HL-60 (cell line): ENCODE measurements around the gene LPCAT1.

ENCODE experiments used
- DNase-seq, 2 experiments: peaks; one replicate each; pipeline ENCODE4 v3.0.0-alpha.2; 2010 to 2020; ENCODE audit warnings: low read depth in 1 of 2, low spot score in 1 of 2
- H3K27ac ChIP-seq: fragments of 250-450 bp; sonication (Bioruptor Pico); replicated peaks from 2 replicates; pipeline ENCODE4 v1.5.1; 2020; ENCODE audit warnings: mild to moderate bottlenecking, moderate library complexity
- H3K27me3 ChIP-seq: fragments of 250-450 bp; sonication (Bioruptor Pico); 2 replicates; pipeline ENCODE4 v1.5.1; 2021; ENCODE audit warnings: mild to moderate bottlenecking, moderate library complexity; ENCODE audit not compliant: insufficient read depth, poor library complexity, severe bottlenecking
- H3K4me3 ChIP-seq: replicated peaks from 2 replicates; pipeline ENCODE4 v1.5.1; 2011; ENCODE audit warnings: mild to moderate bottlenecking, control low read depth, low read length; ENCODE audit not compliant: insufficient read depth
- GABPA ChIP-seq: IDR thresholded peaks from 2 replicates; pipeline ENCODE4 v1.6.1; 2012; ENCODE audit warnings: low read depth
- POLR2AphosphoS5 ChIP-seq: IDR thresholded peaks from 2 replicates; pipeline ENCODE4 v1.6.1; 2012; ENCODE audit warnings: low read depth
- SPI1 ChIP-seq: IDR thresholded peaks from 2 replicates; pipeline ENCODE4 v1.6.1; 2012; ENCODE audit warnings: low read depth, mild to moderate bottlenecking, borderline replicate concordance
- TF ChIP-seq, protein P1 (sequence below): IDR thresholded peaks from one replicate; pipeline ENCODE4 v1.5.1; 2011; ENCODE audit warnings: low read length, control low read depth, inconsistent platforms; ENCODE audit not compliant: insufficient read depth
- TF ChIP-seq, protein P2 (sequence below): IDR thresholded peaks from 2 replicates; pipeline ENCODE4 v1.6.1; 2012; ENCODE audit warnings: low read depth; ENCODE audit not compliant: insufficient replicate concordance

Gene LPCAT1

DNA sequence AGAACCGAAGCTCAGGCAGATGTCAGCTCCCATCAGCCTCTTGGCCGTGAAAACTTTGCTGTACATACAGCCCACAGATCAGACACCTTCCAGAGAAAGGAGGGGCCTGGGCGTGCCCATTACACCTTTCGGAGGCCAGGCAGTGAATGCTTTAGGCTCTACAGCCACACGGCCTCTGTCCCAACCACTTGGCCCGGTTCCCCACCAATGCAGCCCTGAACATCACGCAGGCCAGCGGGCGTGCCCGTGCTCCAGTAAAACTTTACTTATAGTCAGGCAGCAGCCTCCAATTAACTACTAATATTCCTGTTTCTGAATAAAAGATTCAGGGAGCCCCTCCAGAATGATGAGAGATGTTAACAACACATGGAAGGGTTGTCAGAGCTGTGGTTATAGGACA, 23.9 kb downstream of the LPCAT1 start:
- Histone ChIP-seq H3K27me3 (no peaks in the 10 kb centered on the region), H3K4me3 (no peak overlapping the region), H3K27ac (0 out of 2 replicates have a peak overlapping the region, but pooled peaks have one; percentile 3)
- no peak for DNase-seq
- TF ChIP-seq POLR2AphosphoS5 (no peak), SPI1 (no peak), GABPA (no peak)
- TF ChIP-seq, protein P1, sequence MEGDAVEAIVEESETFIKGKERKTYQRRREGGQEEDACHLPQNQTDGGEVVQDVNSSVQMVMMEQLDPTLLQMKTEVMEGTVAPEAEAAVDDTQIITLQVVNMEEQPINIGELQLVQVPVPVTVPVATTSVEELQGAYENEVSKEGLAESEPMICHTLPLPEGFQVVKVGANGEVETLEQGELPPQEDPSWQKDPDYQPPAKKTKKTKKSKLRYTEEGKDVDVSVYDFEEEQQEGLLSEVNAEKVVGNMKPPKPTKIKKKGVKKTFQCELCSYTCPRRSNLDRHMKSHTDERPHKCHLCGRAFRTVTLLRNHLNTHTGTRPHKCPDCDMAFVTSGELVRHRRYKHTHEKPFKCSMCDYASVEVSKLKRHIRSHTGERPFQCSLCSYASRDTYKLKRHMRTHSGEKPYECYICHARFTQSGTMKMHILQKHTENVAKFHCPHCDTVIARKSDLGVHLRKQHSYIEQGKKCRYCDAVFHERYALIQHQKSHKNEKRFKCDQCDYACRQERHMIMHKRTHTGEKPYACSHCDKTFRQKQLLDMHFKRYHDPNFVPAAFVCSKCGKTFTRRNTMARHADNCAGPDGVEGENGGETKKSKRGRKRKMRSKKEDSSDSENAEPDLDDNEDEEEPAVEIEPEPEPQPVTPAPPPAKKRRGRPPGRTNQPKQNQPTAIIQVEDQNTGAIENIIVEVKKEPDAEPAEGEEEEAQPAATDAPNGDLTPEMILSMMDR, result no peak
- TF ChIP-seq, protein P2, sequence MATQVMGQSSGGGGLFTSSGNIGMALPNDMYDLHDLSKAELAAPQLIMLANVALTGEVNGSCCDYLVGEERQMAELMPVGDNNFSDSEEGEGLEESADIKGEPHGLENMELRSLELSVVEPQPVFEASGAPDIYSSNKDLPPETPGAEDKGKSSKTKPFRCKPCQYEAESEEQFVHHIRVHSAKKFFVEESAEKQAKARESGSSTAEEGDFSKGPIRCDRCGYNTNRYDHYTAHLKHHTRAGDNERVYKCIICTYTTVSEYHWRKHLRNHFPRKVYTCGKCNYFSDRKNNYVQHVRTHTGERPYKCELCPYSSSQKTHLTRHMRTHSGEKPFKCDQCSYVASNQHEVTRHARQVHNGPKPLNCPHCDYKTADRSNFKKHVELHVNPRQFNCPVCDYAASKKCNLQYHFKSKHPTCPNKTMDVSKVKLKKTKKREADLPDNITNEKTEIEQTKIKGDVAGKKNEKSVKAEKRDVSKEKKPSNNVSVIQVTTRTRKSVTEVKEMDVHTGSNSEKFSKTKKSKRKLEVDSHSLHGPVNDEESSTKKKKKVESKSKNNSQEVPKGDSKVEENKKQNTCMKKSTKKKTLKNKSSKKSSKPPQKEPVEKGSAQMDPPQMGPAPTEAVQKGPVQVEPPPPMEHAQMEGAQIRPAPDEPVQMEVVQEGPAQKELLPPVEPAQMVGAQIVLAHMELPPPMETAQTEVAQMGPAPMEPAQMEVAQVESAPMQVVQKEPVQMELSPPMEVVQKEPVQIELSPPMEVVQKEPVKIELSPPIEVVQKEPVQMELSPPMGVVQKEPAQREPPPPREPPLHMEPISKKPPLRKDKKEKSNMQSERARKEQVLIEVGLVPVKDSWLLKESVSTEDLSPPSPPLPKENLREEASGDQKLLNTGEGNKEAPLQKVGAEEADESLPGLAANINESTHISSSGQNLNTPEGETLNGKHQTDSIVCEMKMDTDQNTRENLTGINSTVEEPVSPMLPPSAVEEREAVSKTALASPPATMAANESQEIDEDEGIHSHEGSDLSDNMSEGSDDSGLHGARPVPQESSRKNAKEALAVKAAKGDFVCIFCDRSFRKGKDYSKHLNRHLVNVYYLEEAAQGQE, result no peak

DNA sequence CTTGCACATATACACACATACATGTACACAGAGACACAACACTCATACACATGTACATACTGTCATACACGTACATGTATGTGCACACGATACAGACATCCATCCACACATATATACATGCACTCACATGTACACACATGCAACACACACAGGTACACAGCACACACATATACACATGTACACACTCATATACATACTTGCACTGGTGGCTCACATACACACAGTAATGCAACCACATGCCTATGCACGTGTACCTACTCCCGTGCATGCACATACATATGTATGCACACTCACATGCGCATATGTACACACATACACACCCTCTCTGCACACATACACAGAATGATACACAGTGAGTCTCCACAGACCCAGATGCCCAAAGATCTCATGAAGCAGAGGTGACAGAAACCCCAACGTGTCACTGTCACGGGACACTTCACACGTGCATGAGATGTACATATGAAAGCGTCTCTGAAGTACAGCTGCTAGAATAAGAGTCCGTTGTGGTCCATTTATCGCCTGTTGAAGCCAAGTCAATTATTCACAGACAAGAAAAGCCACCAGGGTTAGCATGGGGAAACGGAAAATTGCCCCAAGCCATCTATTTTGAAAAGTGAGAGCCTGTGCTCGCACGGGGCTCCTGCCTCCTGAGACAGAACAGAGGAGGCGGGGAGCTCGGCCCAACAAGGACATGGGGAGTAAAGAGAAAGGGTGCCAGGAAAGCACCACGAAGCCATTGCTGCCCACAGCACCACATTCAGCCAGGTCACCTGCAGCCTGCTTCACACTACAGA, 24.9 kb downstream of the LPCAT1 start:
- TF ChIP-seq POLR2AphosphoS5 (no peak), GABPA (no peak)
- TF ChIP-seq, protein P1, result no peak
- no peak for DNase-seq
- Histone ChIP-seq H3K27me3 (no peaks in the 10 kb centered on the region), H3K4me3 (no peak overlapping the region), H3K27ac (peak overlapping the region; percentile 65)

DNA sequence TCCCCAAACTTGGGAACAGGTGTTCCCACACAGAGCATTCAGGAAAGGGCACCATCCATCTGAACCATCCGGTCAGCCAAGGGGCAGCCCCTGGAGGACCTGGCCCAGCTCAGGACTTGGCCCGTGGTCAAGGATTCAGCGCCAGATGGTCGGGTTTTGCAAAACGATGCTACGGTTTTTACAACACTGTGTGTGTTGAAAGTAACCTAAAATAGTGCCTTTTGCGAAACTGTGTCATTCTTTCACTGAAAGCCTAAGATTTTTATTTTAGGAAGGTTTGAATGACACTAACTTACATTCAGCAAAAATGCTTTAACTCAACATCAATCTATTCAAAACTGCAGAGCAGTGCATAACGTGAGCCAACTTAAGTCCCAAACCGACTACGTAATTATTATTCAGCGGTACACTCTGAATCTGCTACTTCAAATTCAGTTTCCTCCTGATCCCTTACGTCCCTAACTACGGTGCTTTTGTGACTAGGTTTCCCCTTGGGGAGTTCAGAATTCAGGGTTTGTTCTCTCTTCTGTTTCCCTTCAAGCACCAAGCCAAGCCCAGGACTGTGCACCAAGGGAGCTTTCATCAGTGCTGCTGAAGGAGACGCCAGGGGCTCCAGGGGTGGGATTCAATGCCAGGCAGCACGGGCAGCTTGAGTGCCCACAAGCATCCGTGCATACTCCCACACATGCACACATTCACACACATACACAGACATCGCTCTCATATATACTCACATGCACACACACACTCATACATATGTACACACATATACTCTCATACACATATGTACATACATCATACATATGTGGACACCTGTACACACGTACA, 25.8 kb downstream of the LPCAT1 start:
- Histone ChIP-seq H3K4me3 (no peak overlapping the region), H3K27ac (peak overlapping the region; percentile 65), H3K27me3 (no peaks in the 10 kb centered on the region)
- DNase-seq, result peak in 1 of 2 experiments; percentile 39
- TF ChIP-seq GABPA, result no peak
- no peak for TF ChIP-seq SPI1
- TF ChIP-seq, protein P1, result no peak
- TF ChIP-seq, protein P2, result no peak
- no peak for TF ChIP-seq POLR2AphosphoS5
